ENCODE measurements around the gene SLC9A3. TPM values are rescaled to one million over a fixed set of nuclear protein-coding genes. Genes with fewer than 3 reads are reported as not detected.
A peak's percentile ranks its signal among the peaks of the same experiment; 100 is the strongest.

Gene SLC9A3
- total and polyA plus RNA-seq, 2 of the 13 experiments (the other 11 are each of a cell fraction or from before 2014, with no cell fraction given) = 1.5 to 1.8 TPM

- in situ Hi-C loops (cut with HindIII; ENCODE audit: extremely low pct_ligation_motif_present, low pct_unique_long_range_greater_than_20kb) = no loop called here
- H3K27me3 ChIP-seq (ENCODE audit: control insufficient read depth in 1 of 2, insufficient read depth in 2 of 2, low read length in 2 of 2) = peaks cover 13 to 38% of the 10 kb centered on the region in 2 experiments; a peak in 4 of 5 replicates
- TF ChIP-seq, protein P1, sequence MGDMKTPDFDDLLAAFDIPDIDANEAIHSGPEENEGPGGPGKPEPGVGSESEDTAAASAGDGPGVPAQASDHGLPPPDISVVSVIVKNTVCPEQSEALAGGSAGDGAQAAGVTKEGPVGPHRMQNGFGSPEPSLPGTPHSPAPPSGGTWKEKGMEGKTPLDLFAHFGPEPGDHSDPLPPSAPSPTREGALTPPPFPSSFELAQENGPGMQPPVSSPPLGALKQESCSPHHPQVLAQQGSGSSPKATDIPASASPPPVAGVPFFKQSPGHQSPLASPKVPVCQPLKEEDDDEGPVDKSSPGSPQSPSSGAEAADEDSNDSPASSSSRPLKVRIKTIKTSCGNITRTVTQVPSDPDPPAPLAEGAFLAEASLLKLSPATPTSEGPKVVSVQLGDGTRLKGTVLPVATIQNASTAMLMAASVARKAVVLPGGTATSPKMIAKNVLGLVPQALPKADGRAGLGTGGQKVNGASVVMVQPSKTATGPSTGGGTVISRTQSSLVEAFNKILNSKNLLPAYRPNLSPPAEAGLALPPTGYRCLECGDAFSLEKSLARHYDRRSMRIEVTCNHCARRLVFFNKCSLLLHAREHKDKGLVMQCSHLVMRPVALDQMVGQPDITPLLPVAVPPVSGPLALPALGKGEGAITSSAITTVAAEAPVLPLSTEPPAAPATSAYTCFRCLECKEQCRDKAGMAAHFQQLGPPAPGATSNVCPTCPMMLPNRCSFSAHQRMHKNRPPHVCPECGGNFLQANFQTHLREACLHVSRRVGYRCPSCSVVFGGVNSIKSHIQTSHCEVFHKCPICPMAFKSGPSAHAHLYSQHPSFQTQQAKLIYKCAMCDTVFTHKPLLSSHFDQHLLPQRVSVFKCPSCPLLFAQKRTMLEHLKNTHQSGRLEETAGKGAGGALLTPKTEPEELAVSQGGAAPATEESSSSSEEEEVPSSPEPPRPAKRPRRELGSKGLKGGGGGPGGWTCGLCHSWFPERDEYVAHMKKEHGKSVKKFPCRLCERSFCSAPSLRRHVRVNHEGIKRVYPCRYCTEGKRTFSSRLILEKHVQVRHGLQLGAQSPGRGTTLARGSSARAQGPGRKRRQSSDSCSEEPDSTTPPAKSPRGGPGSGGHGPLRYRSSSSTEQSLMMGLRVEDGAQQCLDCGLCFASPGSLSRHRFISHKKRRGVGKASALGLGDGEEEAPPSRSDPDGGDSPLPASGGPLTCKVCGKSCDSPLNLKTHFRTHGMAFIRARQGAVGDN (CRISPR knock-in tag; IDR thresholded peaks at IDR 0.05) = peak; percentile 14; the same call in 1 of the 2 replicates
- TF ChIP-seq, protein P2, sequence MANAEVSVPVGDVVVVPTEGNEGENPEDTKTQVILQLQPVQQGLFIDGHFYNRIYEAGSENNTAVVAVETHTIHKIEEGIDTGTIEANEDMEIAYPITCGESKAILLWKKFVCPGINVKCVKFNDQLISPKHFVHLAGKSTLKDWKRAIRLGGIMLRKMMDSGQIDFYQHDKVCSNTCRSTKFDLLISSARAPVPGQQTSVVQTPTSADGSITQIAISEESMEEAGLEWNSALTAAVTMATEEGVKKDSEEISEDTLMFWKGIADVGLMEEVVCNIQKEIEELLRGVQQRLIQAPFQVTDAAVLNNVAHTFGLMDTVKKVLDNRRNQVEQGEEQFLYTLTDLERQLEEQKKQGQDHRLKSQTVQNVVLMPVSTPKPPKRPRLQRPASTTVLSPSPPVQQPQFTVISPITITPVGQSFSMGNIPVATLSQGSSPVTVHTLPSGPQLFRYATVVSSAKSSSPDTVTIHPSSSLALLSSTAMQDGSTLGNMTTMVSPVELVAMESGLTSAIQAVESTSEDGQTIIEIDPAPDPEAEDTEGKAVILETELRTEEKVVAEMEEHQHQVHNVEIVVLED (CRISPR knock-in tag; IDR thresholded peaks at IDR 0.05; ENCODE audit: borderline replicate concordance) = no peak
- TF ChIP-seq ZBTB33 (CRISPR knock-in tag; IDR thresholded peaks at IDR 0.05) = no peak
- TF ChIP-seq ZFP91 (CRISPR knock-in tag; IDR thresholded peaks at IDR 0.05; ENCODE audit: borderline replicate concordance) = 0 out of 2 replicates have a peak, but pooled peaks have one; percentile 11
- TF ChIP-seq XRCC5 (optimal IDR thresholded peaks at IDR 0.05; ENCODE audit: low read length) = peak; percentile 22
- peak; percentile 44 for TF ChIP-seq ZBTB38 (CRISPR knock-in tag; IDR thresholded peaks at IDR 0.05)
- TF ChIP-seq PCBP1 (IDR thresholded peaks at IDR 0.05; ENCODE audit: borderline replicate concordance, low read depth, low read length) = 0 out of 2 replicates have a peak, but pooled peaks have one; percentile 8
- TF ChIP-seq, protein P3, sequence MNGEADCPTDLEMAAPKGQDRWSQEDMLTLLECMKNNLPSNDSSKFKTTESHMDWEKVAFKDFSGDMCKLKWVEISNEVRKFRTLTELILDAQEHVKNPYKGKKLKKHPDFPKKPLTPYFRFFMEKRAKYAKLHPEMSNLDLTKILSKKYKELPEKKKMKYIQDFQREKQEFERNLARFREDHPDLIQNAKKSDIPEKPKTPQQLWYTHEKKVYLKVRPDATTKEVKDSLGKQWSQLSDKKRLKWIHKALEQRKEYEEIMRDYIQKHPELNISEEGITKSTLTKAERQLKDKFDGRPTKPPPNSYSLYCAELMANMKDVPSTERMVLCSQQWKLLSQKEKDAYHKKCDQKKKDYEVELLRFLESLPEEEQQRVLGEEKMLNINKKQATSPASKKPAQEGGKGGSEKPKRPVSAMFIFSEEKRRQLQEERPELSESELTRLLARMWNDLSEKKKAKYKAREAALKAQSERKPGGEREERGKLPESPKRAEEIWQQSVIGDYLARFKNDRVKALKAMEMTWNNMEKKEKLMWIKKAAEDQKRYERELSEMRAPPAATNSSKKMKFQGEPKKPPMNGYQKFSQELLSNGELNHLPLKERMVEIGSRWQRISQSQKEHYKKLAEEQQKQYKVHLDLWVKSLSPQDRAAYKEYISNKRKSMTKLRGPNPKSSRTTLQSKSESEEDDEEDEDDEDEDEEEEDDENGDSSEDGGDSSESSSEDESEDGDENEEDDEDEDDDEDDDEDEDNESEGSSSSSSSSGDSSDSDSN (CRISPR knock-in tag; IDR thresholded peaks at IDR 0.05) = peak; percentile 21; the same call in 1 of the 2 replicates
- TF ChIP-seq ZNF709 (CRISPR knock-in tag; IDR thresholded peaks at IDR 0.05) = 0 out of 2 replicates have a peak, but pooled peaks have one; percentile 16
Measured at GRCh38 chr5:533955-534742, 9.9 kb upstream of the SLC9A3 start.

More at GRCh38 chr5:533955-534742, 9.9 kb upstream of the SLC9A3 start:
- H3K27ac ChIP-seq (ENCODE audit: extremely low read length, insufficient read depth, low read length) = no peak overlapping the region
- no peaks in the 10 kb centered on the region for H3K36me3 ChIP-seq (replicated peaks in 1 of 2; ENCODE audit: control insufficient read depth in 1 of 2, insufficient read depth in 2 of 2, low read length in 2 of 2)
- no peak overlapping the region for H3K9ac ChIP-seq (ENCODE audit: insufficient read depth, low read depth, low read length)
- no peak for FAIRE-seq
- DNase-seq (ENCODE audit: low spot score) = no peak
- intact Hi-C loops (cut with micrococcal nuclease; ENCODE audit: unreplicated experiment) = loop anchor here (10.0 kb wide), 1 partner anchor 81 kb away; the partner anchor contains the start of gene CEP72
- BruUV-seq (replicated peaks) = no TSS peak
- ChIA-PET POLR2A (no interaction called here), CTCF (ENCODE audit: low intra/inter-chr PET ratio, low total read pairs) (no interaction called here)
- peak; percentile 54 for ATAC-seq
- H4K20me1 ChIP-seq (ENCODE audit: insufficient read depth, low read length) = no peaks in the 10 kb centered on the region
- H3K9me3 ChIP-seq (ENCODE audit: low read length) = no peaks in the 10 kb centered on the region
- WGBS (ENCODE audit: low lambda C conversion rate) = 28% methylated on average over 14 of the region's 36 CpGs
- H3K79me2 ChIP-seq (ENCODE audit: insufficient read depth, low read length) = no peaks in the 10 kb centered on the region
- H3K4me2 ChIP-seq (ENCODE audit: low read depth, low read length) = peak overlapping the region; percentile 65
- no peak overlapping the region for H2AFZ ChIP-seq (ENCODE audit: low read length)
- H3K4me1 ChIP-seq (ENCODE audit: insufficient read depth, low read length) = peaks cover 66% of the 10 kb centered on the region
- H3K4me3 ChIP-seq (replicated peaks in 1 of 3; ENCODE audit: insufficient read depth in 1 of 3, low read depth in 2 of 3, low read length in 3 of 3) = peak overlapping the region in 1 of 3 experiments; percentile 57; a peak in 2 of 6 replicates

Data from HepG2 (cell line).